Measurements from ENCODE around the gene SFMBT2. TPM values are rescaled to one million over a fixed set of nuclear protein-coding genes. Genes with fewer than 3 reads are reported as not detected.

Gene SFMBT2
- total and polyA plus RNA-seq, 10 of the 15 experiments (the other 5 are each of a cell fraction or from before 2014, with no cell fraction given) = 2.8 to 29.6 (median 15.1) TPM

DNA sequence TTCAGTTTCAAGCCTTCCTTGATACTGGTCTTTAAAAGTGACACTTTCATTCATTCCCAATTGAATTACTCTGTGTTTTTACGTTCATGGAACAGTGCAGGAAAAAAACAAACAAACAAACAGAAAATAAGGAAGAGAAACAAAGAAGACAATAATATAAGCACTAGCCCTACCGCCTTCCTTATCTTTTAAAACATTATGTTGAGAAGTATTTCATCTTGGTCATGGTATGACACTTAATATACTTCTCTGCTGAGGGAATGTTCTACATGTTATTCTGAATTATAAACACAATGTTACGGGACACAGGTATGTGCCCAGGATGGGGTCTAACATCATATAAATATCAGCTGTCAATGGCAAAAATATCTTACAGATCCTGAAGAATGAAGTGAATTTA is 176.7 kb downstream of the SFMBT2 start:
- CTCF ChIA-PET = no interaction called here
- Histone ChIP-seq H3K36me3 (ENCODE audit: control insufficient read depth in 2 of 2, insufficient read depth in 2 of 2, low read length in 1 of 2) (peaks cover 13% of the 10 kb centered on the region in 2 experiments), H3K27ac (ENCODE audit: control insufficient read depth, insufficient read depth) (no peak overlapping the region), H3K4me3 (no peak overlapping the region), H3K79me2 (ENCODE audit: control insufficient read depth, insufficient read depth, low read length) (no peaks in the 10 kb centered on the region), H3K4me2 (ENCODE audit: control insufficient read depth, insufficient read depth) (no peak overlapping the region), H2AFZ (ENCODE audit: control insufficient read depth, low read depth, low read length) (no peak overlapping the region), H3K9me3 (replicated peaks; ENCODE audit: control insufficient read depth, insufficient read depth, low read length) (no peaks in the 10 kb centered on the region), H3K9ac (ENCODE audit: control insufficient read depth, insufficient read depth, low read length) (no peak overlapping the region), H4K20me1 (ENCODE audit: control insufficient read depth, insufficient read depth) (no peaks in the 10 kb centered on the region), H3K27me3 (replicated peaks in 1 of 2; ENCODE audit: control insufficient read depth in 2 of 2, insufficient read depth in 2 of 2, low read length in 1 of 2) (no peaks in the 10 kb centered on the region), H3K4me1 (ENCODE audit: control insufficient read depth, insufficient read depth, low read length) (no peaks in the 10 kb centered on the region)
- FAIRE-seq = no peak
- SMC1A ChIA-PET (ENCODE audit: uncharacterized antibody, unreplicated experiment) = interaction anchor here (1.8 kb wide), 1 partner anchor 9 kb away, joined by 7 read pairs; no protein-coding TSS in a partner anchor
- POLR2A ChIA-PET = no interaction called here
- intact Hi-C loops (cut with micrococcal nuclease; ENCODE audit: unreplicated experiment) = no loop called here
- 93% methylated on average over 3 of the region's 3 CpGs for WGBS (ENCODE audit: insufficient coverage, insufficient replicate concordance, low lambda C conversion rate, missing lambda C conversion rate)
- no peak for ATAC-seq
- DNase-seq (ENCODE audit: low read depth, low spot score) = no peak
- in situ Hi-C loops (cut with MboI) = no loop called here
- TF ChIP-seq ZNF207 (IDR thresholded peaks at IDR 0.05; ENCODE audit: borderline replicate concordance) = no peak
- TF ChIP-seq ZNF24 (IDR thresholded peaks at IDR 0.05) = no peak
- TF ChIP-seq BACH1 (IDR thresholded peaks at IDR 0.05; ENCODE audit: borderline replicate concordance) = no peak
- no peak for TF ChIP-seq ZBTB4 (CRISPR knock-in tag; IDR thresholded peaks at IDR 0.05)
- no peak for TF ChIP-seq USF1 (IDR thresholded peaks at IDR 0.05; ENCODE audit: borderline replicate concordance, extremely low read length, insufficient read depth, low read depth, low read length)
- TF ChIP-seq, protein P1, sequence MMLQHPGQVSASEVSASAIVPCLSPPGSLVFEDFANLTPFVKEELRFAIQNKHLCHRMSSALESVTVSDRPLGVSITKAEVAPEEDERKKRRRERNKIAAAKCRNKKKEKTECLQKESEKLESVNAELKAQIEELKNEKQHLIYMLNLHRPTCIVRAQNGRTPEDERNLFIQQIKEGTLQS (IDR thresholded peaks at IDR 0.05; ENCODE audit: borderline replicate concordance, extremely low read depth, low read depth, low read length) = no peak
- BruUV-seq (replicated peaks) = no TSS peak
- RAD21 ChIA-PET (ENCODE audit: unreplicated experiment) = no interaction called here
